Colonic mucosa (tissue), 4 donors: ENCODE results near the gene TIMP3. TPM values are rescaled to one million over a fixed set of nuclear protein-coding genes. Genes with fewer than 3 reads are reported as not detected.
"Not testable (repeated sequence)": the region's sequence is repeated elsewhere in the genome, so short reads cannot be mapped to it uniquely, and the experiment has no call there.

Experiments
- DNase-seq: peaks from one replicate; pipeline ENCODE4 v3.0.0-alpha.2; 2020
- H3K27ac ChIP-seq: fragments of 200-600 bp; one replicate; pipeline ENCODE4 v1.8.0; 2021
- H3K27me3 ChIP-seq: fragments of 200-600 bp; one replicate; pipeline ENCODE4 v1.8.0; 2021
- H3K36me3 ChIP-seq: fragments of 200-600 bp; one replicate; pipeline ENCODE4 v1.8.0; 2021
- H3K4me1 ChIP-seq: fragments of 200-600 bp; one replicate; pipeline ENCODE4 v1.8.0; 2021; ENCODE audit warnings: mild to moderate bottlenecking
- H3K4me3 ChIP-seq: fragments of 200-600 bp; one replicate; pipeline ENCODE4 v1.8.0; 2021
- H3K9ac ChIP-seq, 2 donors: one replicate each; pipeline ENCODE4 v1.7.0; 2013; ENCODE audit warnings: control low read depth in 2 of 2, low read depth in 2 of 2, low read length in 2 of 2
- H3K9me3 ChIP-seq: fragments of 200-600 bp; one replicate; pipeline ENCODE4 v1.8.0; 2021
- intact Hi-C: fragments of 100-400 bp; cut with DNase I; formaldehyde crosslinking; loops from one replicate; pipeline ENCODE4 v1.14.1; 2022
- total RNA-seq, 2 donors: library from RNA; stranded (reverse); fragmentation: NEBNext Ultra II Directional in 1 of 2; extraction: Animal tissue kit (Norgen Biotek cat#: 25700) in 1 of 2; gene quantifications; one replicate each; pipeline ENCODE4 v1.2.1, GENCODE V29; 2021
- TF ChIP-seq, protein P1 (sequence below): fragments of 200-600 bp; IDR thresholded peaks from one replicate; pipeline ENCODE4 v1.8.0; 2022; ENCODE audit warnings: antibody characterized with exemption, mild to moderate bottlenecking
- donor health status: healthy.
- donor health status: DM: no; HTN: no; CAD: no.
- donor health status: DM: no; HTN: no; CAD: no.

The TIMP3 gene
- total RNA-seq = 10 to 100 TPM; 13.3 to 33.6 TPM

- H3K9ac ChIP-seq = peak within 1 kb of the TSS; percentile 66 to 68
- peak; percentile 69 for DNase-seq
- no peaks in the 10 kb centered on the region for H3K9me3 ChIP-seq
- intact Hi-C loops = no loop called here
- no peaks in the 10 kb centered on the region for H3K36me3 ChIP-seq
- no peaks in the 10 kb centered on the region for H3K4me1 ChIP-seq
- peak within 1 kb of the TSS; percentile 43 for H3K4me3 ChIP-seq
- TF ChIP-seq, protein P1, sequence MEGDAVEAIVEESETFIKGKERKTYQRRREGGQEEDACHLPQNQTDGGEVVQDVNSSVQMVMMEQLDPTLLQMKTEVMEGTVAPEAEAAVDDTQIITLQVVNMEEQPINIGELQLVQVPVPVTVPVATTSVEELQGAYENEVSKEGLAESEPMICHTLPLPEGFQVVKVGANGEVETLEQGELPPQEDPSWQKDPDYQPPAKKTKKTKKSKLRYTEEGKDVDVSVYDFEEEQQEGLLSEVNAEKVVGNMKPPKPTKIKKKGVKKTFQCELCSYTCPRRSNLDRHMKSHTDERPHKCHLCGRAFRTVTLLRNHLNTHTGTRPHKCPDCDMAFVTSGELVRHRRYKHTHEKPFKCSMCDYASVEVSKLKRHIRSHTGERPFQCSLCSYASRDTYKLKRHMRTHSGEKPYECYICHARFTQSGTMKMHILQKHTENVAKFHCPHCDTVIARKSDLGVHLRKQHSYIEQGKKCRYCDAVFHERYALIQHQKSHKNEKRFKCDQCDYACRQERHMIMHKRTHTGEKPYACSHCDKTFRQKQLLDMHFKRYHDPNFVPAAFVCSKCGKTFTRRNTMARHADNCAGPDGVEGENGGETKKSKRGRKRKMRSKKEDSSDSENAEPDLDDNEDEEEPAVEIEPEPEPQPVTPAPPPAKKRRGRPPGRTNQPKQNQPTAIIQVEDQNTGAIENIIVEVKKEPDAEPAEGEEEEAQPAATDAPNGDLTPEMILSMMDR = no peak
- peak within 1 kb of the TSS; percentile 40 for H3K27ac ChIP-seq
- peaks cover 14% of the 10 kb centered on the region for H3K27me3 ChIP-seq
Measured at GRCh38 chr22:32801537-32802236, at the start of gene TIMP3. TSS of gene TIMP3 (plus strand) at chr22:32801705. CDS start at chr22:32802002, 297 bp downstream.

GRCh38 chr22:32752326-32752725 lies 49.2 kb upstream of the TIMP3 start:
- Histone ChIP-seq H3K27me3 (no peaks in the 10 kb centered on the region), H3K9me3 (no peaks in the 10 kb centered on the region), H3K36me3 (no peaks in the 10 kb centered on the region), H3K4me1 (no peaks in the 10 kb centered on the region), H3K4me3 (no peak overlapping the region), H3K27ac (no peak overlapping the region), H3K9ac (no peak overlapping the region)
- TF ChIP-seq, protein P1 = no peak
- no peak for DNase-seq
- intact Hi-C loops = no loop called here

- Histone ChIP-seq H3K27ac (no peak overlapping the region), H3K36me3 (no peaks in the 10 kb centered on the region), H3K4me3 (no peak overlapping the region), H3K9ac (no peak overlapping the region), H3K9me3 (no peaks in the 10 kb centered on the region), H3K4me1 (no peaks in the 10 kb centered on the region), H3K27me3 (no peaks in the 10 kb centered on the region)
- intact Hi-C loops = no loop called here
- TF ChIP-seq, protein P1 = no peak
- no peak for DNase-seq
Measured at GRCh38 chr22:32752816-32753520, 48.5 kb upstream of the TIMP3 start.

DNA sequence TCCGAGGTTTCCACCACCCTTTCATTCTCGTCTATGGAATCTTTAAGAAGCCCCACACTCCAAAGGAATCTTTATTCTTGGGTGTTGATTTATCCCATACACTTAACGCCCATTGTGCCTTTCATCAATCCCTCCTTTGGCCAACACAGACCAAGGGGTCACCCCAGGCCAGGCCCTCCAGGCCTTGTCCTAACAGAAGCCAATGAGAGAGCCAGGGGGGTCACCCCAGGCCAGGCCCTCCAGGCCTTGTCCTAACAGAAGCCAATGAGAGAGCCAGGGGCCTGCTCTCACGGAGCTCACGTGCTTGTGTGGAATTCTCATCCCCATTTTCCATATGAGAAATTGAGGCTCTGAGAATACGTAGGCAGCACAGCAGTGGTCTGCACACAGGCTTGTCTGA lies 47.9 kb upstream of the TIMP3 start:
- TF ChIP-seq, protein P1 = no peak
- intact Hi-C loops = no loop called here
- Histone ChIP-seq H3K27me3 (no peaks in the 10 kb centered on the region), H3K27ac (no peak overlapping the region), H3K36me3 (no peaks in the 10 kb centered on the region), H3K9ac (no peak overlapping the region), H3K4me3 (no peak overlapping the region), H3K4me1 (no peaks in the 10 kb centered on the region), H3K9me3 (no peaks in the 10 kb centered on the region)
- no peak for DNase-seq

DNA sequence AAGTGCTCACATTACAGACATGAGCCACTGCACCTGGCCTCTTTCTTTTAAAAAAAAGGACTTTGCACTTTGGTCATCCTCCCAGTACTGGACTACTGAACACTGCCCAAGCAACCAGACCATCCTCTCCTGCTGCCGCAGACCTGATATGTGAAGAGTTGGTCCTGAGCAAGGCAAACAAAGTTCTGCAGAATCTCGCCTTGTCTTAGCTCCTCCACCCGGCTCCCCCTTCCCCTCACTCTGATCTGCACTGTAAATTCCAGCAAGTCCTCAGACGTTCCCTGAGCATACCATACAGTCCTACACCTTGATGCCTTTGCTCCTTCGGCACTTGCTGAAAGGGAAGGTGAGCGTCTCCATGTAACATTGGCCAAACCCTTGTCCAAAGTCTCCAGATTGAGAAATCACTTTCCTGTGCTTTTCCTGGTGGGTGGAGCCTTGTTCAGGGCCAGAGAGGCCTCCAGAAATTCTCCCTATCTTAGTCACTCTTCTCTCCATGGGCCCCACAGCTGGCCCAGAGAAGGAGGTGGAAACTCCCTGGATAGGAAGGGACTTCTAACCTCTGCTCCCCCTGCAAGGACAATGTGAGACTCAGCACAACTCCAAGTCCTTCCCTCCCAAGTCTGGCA lies 47.0 kb upstream of the TIMP3 start:
- Histone ChIP-seq H3K9me3 (no peaks in the 10 kb centered on the region), H3K4me3 (no peak overlapping the region), H3K27ac (no peak overlapping the region), H3K36me3 (no peaks in the 10 kb centered on the region), H3K4me1 (no peaks in the 10 kb centered on the region), H3K9ac (no peak overlapping the region), H3K27me3 (no peaks in the 10 kb centered on the region)
- no peak for DNase-seq
- TF ChIP-seq, protein P1 = no peak
- intact Hi-C loops = no loop called here

DNA sequence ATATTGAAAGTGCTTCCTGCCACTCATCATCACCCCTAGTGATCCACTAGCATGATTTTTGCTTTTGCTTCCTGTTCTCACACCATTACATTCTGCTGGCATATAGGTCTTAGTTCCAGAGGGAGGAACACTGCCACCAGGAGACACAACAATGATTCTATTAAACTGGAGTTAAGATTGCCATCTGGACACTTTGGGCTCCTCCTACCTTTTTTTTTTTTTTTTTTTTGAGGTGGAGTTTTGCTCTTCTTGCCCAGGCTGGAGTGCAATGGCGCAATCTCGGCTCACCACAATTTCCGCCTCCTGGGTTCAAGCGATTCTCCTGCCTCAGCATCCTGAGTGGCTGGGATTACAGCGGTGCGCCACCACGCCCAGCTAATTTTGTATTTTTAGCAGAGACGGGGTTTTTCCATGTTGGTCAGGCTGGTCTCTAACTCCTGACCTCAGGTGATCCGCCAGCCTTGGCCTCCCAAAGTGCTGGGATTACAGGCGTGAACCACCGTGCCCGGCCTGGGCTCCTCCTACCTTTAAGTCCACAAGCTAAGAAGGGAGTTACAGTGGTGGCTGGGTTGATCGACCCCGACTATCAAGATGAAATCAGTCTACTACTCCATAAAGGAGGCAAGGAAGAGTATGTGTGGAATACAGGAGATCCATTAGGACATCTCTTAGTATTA lies 44.3 kb upstream of the TIMP3 start:
- intact Hi-C loops, H3K4me3 ChIP-seq, H3K9ac ChIP-seq, H3K36me3 ChIP-seq, H3K4me1 ChIP-seq, H3K27me3 ChIP-seq, DNase-seq, H3K9me3 ChIP-seq, H3K27ac ChIP-seq: not testable (repeated sequence)
